MM.1S (cell line): ENCODE results near the gene MST1.

Source experiments
- DNase-seq: peaks from one replicate; pipeline ENCODE4 v3.0.0-alpha.2; 2015
- H2AFZ ChIP-seq: fragments of 300-600 bp; sonication (generic); 2 replicates; pipeline ENCODE4 v1.6.0; 2016; ENCODE audit warnings: antibody characterized with exemption, low read length
- H3F3A ChIP-seq: fragments of 300-600 bp; sonication (generic); 2 replicates; pipeline ENCODE4 v1.6.1; 2016; ENCODE audit warnings: mild to moderate bottlenecking, antibody characterized with exemption, low read length, moderate library complexity, mixed read lengths; ENCODE audit not compliant: insufficient read depth
- H3K27ac ChIP-seq: fragments of 300-600 bp; sonication (generic); 2 replicates; pipeline ENCODE4 v1.5.1; 2016; ENCODE audit warnings: mild to moderate bottlenecking, low read length
- H3K27me3 ChIP-seq: fragments of 300-600 bp; sonication (generic); replicated peaks from 2 replicates; pipeline ENCODE4 v1.6.0; 2016; ENCODE audit warnings: low read length; ENCODE audit not compliant: insufficient read depth
- H3K36me3 ChIP-seq: fragments of 300-600 bp; sonication (generic); replicated peaks from 2 replicates; pipeline ENCODE4 v1.6.1; 2016; ENCODE audit warnings: mild to moderate bottlenecking, low read length, mixed read lengths; ENCODE audit not compliant: insufficient read depth
- H3K4me1 ChIP-seq: fragments of 300-600 bp; sonication (generic); 2 replicates; pipeline ENCODE4 v1.6.1; 2016; ENCODE audit warnings: low read length, mixed read lengths
- H3K4me2 ChIP-seq: fragments of 300-600 bp; sonication (generic); 2 replicates; pipeline ENCODE4 v1.6.0; 2016; ENCODE audit warnings: low read depth, low read length
- H3K4me3 ChIP-seq: fragments of 300-600 bp; sonication (generic); 2 replicates; pipeline ENCODE4 v1.5.1; 2016; ENCODE audit warnings: low read length, mixed read lengths
- H3K79me2 ChIP-seq: fragments of 300-600 bp; sonication (generic); 2 replicates; pipeline ENCODE4 v1.6.1; 2016; ENCODE audit warnings: mixed run types, low read length, mixed read lengths
- H3K9ac ChIP-seq: fragments of 300-600 bp; sonication (generic); 2 replicates; pipeline ENCODE4 v1.6.1; 2016; ENCODE audit warnings: low read length, mixed read lengths
- H3K9me2 ChIP-seq: fragments of 300-600 bp; sonication (generic); replicated peaks from 2 replicates; pipeline ENCODE4 v1.6.1; 2016; ENCODE audit warnings: mild to moderate bottlenecking, low read length, mixed read lengths; ENCODE audit not compliant: insufficient read depth
- H3K9me3 ChIP-seq: fragments of 300-600 bp; sonication (generic); replicated peaks from 2 replicates; pipeline ENCODE4 v1.6.1; 2016; ENCODE audit warnings: mild to moderate bottlenecking, low read length, mixed read lengths; ENCODE audit not compliant: insufficient read depth
- H4K20me1 ChIP-seq: fragments of 300-600 bp; sonication (generic); 2 replicates; pipeline ENCODE4 v1.6.1; 2016; ENCODE audit warnings: mild to moderate bottlenecking, low read length, moderate library complexity, mixed read lengths; ENCODE audit not compliant: insufficient read depth
- EZH2 ChIP-seq: fragments of 300-600 bp; sonication (generic); optimal IDR thresholded peaks from 2 replicates; pipeline ENCODE3; 2017; ENCODE audit warnings: low read depth, mild to moderate bottlenecking, antibody characterized with exemption, low read length, mixed read lengths
- EZH2phosphoT487 ChIP-seq: fragments of 300-600 bp; sonication (generic); IDR thresholded peaks from 2 replicates; pipeline ENCODE4 v1.6.1; 2018; ENCODE audit warnings: antibody characterized with exemption, low read length
- TF ChIP-seq, protein P1 (sequence below): fragments of 300-600 bp; sonication (generic); IDR thresholded peaks from 2 replicates; pipeline ENCODE4 v1.5.1; 2016; ENCODE audit warnings: antibody characterized with exemption, low read length, mixed read lengths

The MST1 gene

GRCh38 chr3:49689046-49689907 is at the start of gene MST1, which contains the start of gene RNF123:
Gene MST1, minus strand, starts transcription at chr3:49689474. Its CDS starts 783 bp downstream, at chr3:49688691.
Gene RNF123, plus strand, starts transcription at chr3:49689557. Its CDS starts 1,609 bp downstream, at chr3:49691166.
- Histone ChIP-seq H3K79me2 (peaks cover 20% of the 10 kb centered on the region), H3K4me2 (peak within 1 kb of the TSS; percentile 81), H3K36me3 (no peaks in the 10 kb centered on the region), H3K4me1 (peaks cover 4% of the 10 kb centered on the region; the same call in 1 of the 2 replicates), H3K4me3 (peak within 1 kb of the TSS; percentile 86), H3K9me2 (no peaks in the 10 kb centered on the region), H3K27me3 (no peaks in the 10 kb centered on the region), H3K9ac (peak within 1 kb of the TSS; percentile 83), H3F3A (no peaks in the 10 kb centered on the region), H3K9me3 (no peaks in the 10 kb centered on the region), H2AFZ (peak within 1 kb of the TSS; percentile 92), H3K27ac (peak within 1 kb of the TSS; percentile 22; the same call in 1 of the 2 replicates), H4K20me1 (no peaks in the 10 kb centered on the region)
- TF ChIP-seq, protein P1, sequence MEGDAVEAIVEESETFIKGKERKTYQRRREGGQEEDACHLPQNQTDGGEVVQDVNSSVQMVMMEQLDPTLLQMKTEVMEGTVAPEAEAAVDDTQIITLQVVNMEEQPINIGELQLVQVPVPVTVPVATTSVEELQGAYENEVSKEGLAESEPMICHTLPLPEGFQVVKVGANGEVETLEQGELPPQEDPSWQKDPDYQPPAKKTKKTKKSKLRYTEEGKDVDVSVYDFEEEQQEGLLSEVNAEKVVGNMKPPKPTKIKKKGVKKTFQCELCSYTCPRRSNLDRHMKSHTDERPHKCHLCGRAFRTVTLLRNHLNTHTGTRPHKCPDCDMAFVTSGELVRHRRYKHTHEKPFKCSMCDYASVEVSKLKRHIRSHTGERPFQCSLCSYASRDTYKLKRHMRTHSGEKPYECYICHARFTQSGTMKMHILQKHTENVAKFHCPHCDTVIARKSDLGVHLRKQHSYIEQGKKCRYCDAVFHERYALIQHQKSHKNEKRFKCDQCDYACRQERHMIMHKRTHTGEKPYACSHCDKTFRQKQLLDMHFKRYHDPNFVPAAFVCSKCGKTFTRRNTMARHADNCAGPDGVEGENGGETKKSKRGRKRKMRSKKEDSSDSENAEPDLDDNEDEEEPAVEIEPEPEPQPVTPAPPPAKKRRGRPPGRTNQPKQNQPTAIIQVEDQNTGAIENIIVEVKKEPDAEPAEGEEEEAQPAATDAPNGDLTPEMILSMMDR: peak; percentile 26
- no peak for TF ChIP-seq EZH2phosphoT487
- TF ChIP-seq EZH2: no peak
- peak; percentile 91 for DNase-seq

- Histone ChIP-seq H3K4me2 (no peak overlapping the region), H3K79me2 (peaks cover 14% of the 10 kb centered on the region), H3F3A (no peaks in the 10 kb centered on the region), H3K4me1 (no peaks in the 10 kb centered on the region), H3K9ac (no peak overlapping the region), H4K20me1 (no peaks in the 10 kb centered on the region), H2AFZ (no peak overlapping the region), H3K27ac (no peak overlapping the region), H3K9me3 (no peaks in the 10 kb centered on the region), H3K4me3 (no peak overlapping the region), H3K27me3 (no peaks in the 10 kb centered on the region), H3K36me3 (no peaks in the 10 kb centered on the region), H3K9me2 (no peaks in the 10 kb centered on the region)
- DNase-seq: no peak
- TF ChIP-seq EZH2 (no peak), EZH2phosphoT487 (no peak)
- TF ChIP-seq, protein P1: no peak
These were observed 48.9 kb upstream of the MST1 start for GRCh38 chr3:49738067-49738713.

DNA sequence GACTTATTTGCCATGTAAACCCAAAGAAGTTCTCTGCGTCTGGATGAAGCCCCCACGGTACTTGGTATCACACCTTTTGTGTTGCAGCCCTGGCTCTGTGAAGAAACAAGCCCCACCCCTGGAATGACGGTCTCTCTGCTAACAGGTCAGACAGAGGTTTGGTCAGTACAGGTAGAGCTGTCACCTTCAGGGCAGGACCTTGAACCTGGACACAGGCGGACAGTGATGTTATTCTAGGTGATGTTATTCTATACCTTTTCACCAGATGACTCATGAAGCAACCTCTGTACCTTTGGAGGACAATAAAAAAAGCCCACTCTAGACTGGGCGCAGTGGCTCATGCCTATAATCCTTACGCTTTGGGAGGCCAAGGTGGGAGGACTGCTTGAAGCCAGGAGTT is 45.5 kb upstream of the MST1 start:
- Histone ChIP-seq H3F3A (no peaks in the 10 kb centered on the region), H3K9ac (no peak overlapping the region), H3K9me2 (no peaks in the 10 kb centered on the region), H3K27ac (no peak overlapping the region), H3K4me3 (no peak overlapping the region), H3K79me2 (peaks cover 16% of the 10 kb centered on the region), H2AFZ (no peak overlapping the region), H4K20me1 (no peaks in the 10 kb centered on the region), H3K9me3 (no peaks in the 10 kb centered on the region), H3K4me2 (no peak overlapping the region), H3K4me1 (no peaks in the 10 kb centered on the region), H3K36me3 (no peaks in the 10 kb centered on the region; the same call in 1 of the 2 replicates), H3K27me3 (no peaks in the 10 kb centered on the region)
- TF ChIP-seq, protein P1: no peak
- TF ChIP-seq EZH2: no peak
- DNase-seq: no peak
